LNCAP (cell line): Measurements from ENCODE around the gene PARP1.

Source experiments
- TF ChIP-seq, protein P1 (sequence below): fragments of 450-650 bp; IDR thresholded peaks from 2 replicates; pipeline ENCODE4 v1.5.1; 2017; ENCODE audit warnings: mild to moderate bottlenecking

Gene PARP1

DNA sequence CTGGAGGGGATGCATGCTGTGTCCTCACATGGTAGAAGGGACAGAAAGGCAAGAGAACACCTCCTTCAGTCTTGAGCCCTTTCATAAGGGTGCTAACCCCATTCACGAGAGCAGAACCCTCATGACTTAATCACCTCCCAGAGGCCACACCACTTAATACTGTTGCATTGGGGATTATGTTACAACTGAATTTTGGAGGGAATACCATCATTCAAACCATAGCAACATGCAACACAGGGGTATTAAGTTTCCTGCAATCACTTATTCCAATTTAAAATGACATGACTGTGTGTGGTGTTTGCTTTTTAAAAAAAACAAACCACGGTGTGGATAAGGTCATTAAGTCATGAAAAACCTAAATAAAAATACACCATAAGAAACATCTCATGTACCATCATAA lies 95.8 kb downstream of the PARP1 start:
- TF ChIP-seq, protein P1, sequence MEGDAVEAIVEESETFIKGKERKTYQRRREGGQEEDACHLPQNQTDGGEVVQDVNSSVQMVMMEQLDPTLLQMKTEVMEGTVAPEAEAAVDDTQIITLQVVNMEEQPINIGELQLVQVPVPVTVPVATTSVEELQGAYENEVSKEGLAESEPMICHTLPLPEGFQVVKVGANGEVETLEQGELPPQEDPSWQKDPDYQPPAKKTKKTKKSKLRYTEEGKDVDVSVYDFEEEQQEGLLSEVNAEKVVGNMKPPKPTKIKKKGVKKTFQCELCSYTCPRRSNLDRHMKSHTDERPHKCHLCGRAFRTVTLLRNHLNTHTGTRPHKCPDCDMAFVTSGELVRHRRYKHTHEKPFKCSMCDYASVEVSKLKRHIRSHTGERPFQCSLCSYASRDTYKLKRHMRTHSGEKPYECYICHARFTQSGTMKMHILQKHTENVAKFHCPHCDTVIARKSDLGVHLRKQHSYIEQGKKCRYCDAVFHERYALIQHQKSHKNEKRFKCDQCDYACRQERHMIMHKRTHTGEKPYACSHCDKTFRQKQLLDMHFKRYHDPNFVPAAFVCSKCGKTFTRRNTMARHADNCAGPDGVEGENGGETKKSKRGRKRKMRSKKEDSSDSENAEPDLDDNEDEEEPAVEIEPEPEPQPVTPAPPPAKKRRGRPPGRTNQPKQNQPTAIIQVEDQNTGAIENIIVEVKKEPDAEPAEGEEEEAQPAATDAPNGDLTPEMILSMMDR, result no peak

DNA sequence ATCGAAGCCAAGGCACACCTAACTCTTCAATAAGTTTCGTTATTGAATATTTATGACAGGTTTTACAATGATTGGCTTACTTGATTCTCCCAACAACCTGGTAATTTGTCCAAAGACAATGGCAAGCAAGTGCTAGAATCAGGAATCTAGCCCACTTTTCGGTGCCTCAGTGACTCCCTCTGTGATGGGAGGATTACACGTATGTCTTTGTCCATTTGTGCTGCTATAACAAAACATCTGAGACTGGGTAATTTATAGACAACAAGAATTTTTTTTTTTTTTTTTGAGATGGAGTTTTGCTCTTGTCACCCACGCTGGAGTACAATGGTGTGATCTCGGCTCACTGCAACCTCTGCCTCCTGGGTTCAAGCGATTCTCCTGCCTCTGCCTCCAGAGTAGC lies 96.5 kb downstream of the PARP1 start:
- TF ChIP-seq, protein P1, result no peak
